Activated T-helper 2 cell treated with anti-CD3 and anti-CD28 coated beads, Interferon-gamma antibody, Interleukin-2, Interleukin-4, amounts not matched to agents 10 μg/mL and 5 μg/mL and 100 μg/mL, durations not matched to agents 14 hours and 24 hours and 36 hours (primary cell): Measurements from ENCODE around the gene DRC7. TPM values are rescaled to one million over a fixed set of nuclear protein-coding genes. Genes with fewer than 3 reads are reported as not detected.

ENCODE experiments used
- DNase-seq: peaks from one replicate; pipeline ENCODE4 v3.0.0; 2021; ENCODE audit warnings: low spot score
- H3K27ac Mint-ChIP-seq: one replicate; pipeline ENCODE4 v1.8.0; 2021; ENCODE audit warnings: mixed read lengths
- H3K27me3 Mint-ChIP-seq: one replicate; pipeline ENCODE4 v1.8.0; 2021; ENCODE audit warnings: low read depth, mixed read lengths
- H3K36me3 Mint-ChIP-seq: one replicate; pipeline ENCODE4 v1.8.0; 2021; ENCODE audit warnings: low read depth, mixed read lengths
- H3K4me1 Mint-ChIP-seq: one replicate; pipeline ENCODE4 v1.8.0; 2021; ENCODE audit warnings: low read depth, mixed read lengths
- H3K4me3 Mint-ChIP-seq: one replicate; pipeline ENCODE4 v1.8.0; 2021; ENCODE audit warnings: low read depth, mild to moderate bottlenecking, moderate library complexity, mixed read lengths
- H3K9me3 Mint-ChIP-seq: one replicate; pipeline ENCODE4 v1.8.0; 2021; ENCODE audit warnings: mixed read lengths
- intact Hi-C: fragments of 100-400 bp; cut with micrococcal nuclease; formaldehyde crosslinking; loops from one replicate; pipeline ENCODE4 v1.15.1; 2023
- total RNA-seq: library from RNA; stranded (reverse); gene quantifications from 2 replicates; pipeline ENCODE4 v1.2.3, GENCODE V29; 2022

DRC7 gene
- total RNA-seq, 1 donor from 2014 or later, result not detected

GRCh38 chr16:57760357-57761160 is 66.0 kb downstream of the DRC7 start:
- Mint-ChIP-seq H3K4me1 (peaks cover 6% of the 10 kb centered on the region), H3K27ac (no peak overlapping the region), H3K9me3 (no peaks in the 10 kb centered on the region), H3K27me3 (no peaks in the 10 kb centered on the region), H3K4me3 (no peak overlapping the region), H3K36me3 (peaks cover 5% of the 10 kb centered on the region)
- intact Hi-C loops, result no loop called here
- no peak for DNase-seq

GRCh38 chr16:57761301-57761700 is 66.7 kb downstream of the DRC7 start:
- Mint-ChIP-seq H3K27me3 (no peaks in the 10 kb centered on the region), H3K27ac (no peak overlapping the region), H3K9me3 (no peaks in the 10 kb centered on the region), H3K4me1 (peaks cover 2% of the 10 kb centered on the region), H3K4me3 (no peak overlapping the region), H3K36me3 (peaks cover under 1% of the 10 kb centered on the region)
- DNase-seq, result no peak
- intact Hi-C loops, result no loop called here

GRCh38 chr16:57761957-57762356 is 67.4 kb downstream of the DRC7 start:
- intact Hi-C loops, result no loop called here
- Mint-ChIP-seq H3K9me3 (no peaks in the 10 kb centered on the region), H3K4me1 (peaks cover 2% of the 10 kb centered on the region), H3K36me3 (no peaks in the 10 kb centered on the region), H3K27me3 (no peaks in the 10 kb centered on the region), H3K4me3 (no peak overlapping the region), H3K27ac (no peak overlapping the region)
- no peak for DNase-seq

GRCh38 chr16:57762365-57763040 is 67.9 kb downstream of the DRC7 start:
- intact Hi-C loops, result no loop called here
- no peaks in the 10 kb centered on the region for H3K9me3 Mint-ChIP-seq
- no peak overlapping the region for H3K27ac Mint-ChIP-seq
- H3K4me3 Mint-ChIP-seq, result no peak overlapping the region
- no peaks in the 10 kb centered on the region for H3K27me3 Mint-ChIP-seq
- H3K36me3 Mint-ChIP-seq, result no peaks in the 10 kb centered on the region
- peaks cover 2% of the 10 kb centered on the region for H3K4me1 Mint-ChIP-seq
- DNase-seq, result no peak

GRCh38 chr16:57763285-57764005 is 68.8 kb downstream of the DRC7 start:
- intact Hi-C loops, result no loop called here
- Mint-ChIP-seq H3K27ac (no peak overlapping the region), H3K4me3 (no peak overlapping the region), H3K36me3 (no peaks in the 10 kb centered on the region), H3K4me1 (peaks cover 2% of the 10 kb centered on the region), H3K27me3 (no peaks in the 10 kb centered on the region), H3K9me3 (no peaks in the 10 kb centered on the region)
- DNase-seq, result no peak

- Mint-ChIP-seq H3K4me3 (no peak overlapping the region), H3K4me1 (peaks cover 2% of the 10 kb centered on the region), H3K9me3 (no peaks in the 10 kb centered on the region), H3K27me3 (no peaks in the 10 kb centered on the region), H3K27ac (no peak overlapping the region), H3K36me3 (no peaks in the 10 kb centered on the region)
- intact Hi-C loops, result no loop called here
- DNase-seq, result no peak
Measured at GRCh38 chr16:57764006-57764340, 69.4 kb downstream of the DRC7 start.

- no peaks in the 10 kb centered on the region for H3K27me3 Mint-ChIP-seq
- no peak overlapping the region for H3K4me3 Mint-ChIP-seq
- no peaks in the 10 kb centered on the region for H3K4me1 Mint-ChIP-seq
- no peaks in the 10 kb centered on the region for H3K9me3 Mint-ChIP-seq
- H3K27ac Mint-ChIP-seq, result no peak overlapping the region
- DNase-seq, result peak; percentile 23
- intact Hi-C loops, result no loop called here
- no peaks in the 10 kb centered on the region for H3K36me3 Mint-ChIP-seq
Measured at GRCh38 chr16:57764341-57765159, 69.9 kb downstream of the DRC7 start.

GRCh38 chr16:57765160-57765728 is 70.6 kb downstream of the DRC7 start:
- H3K4me1 Mint-ChIP-seq, result no peaks in the 10 kb centered on the region
- no peak overlapping the region for H3K27ac Mint-ChIP-seq
- DNase-seq, result no peak
- no peaks in the 10 kb centered on the region for H3K27me3 Mint-ChIP-seq
- H3K4me3 Mint-ChIP-seq, result no peak overlapping the region
- no peaks in the 10 kb centered on the region for H3K36me3 Mint-ChIP-seq
- no peaks in the 10 kb centered on the region for H3K9me3 Mint-ChIP-seq
- intact Hi-C loops, result no loop called here

GRCh38 chr16:57766714-57767348 is 72.2 kb downstream of the DRC7 start:
- Mint-ChIP-seq H3K27me3 (no peaks in the 10 kb centered on the region), H3K27ac (no peak overlapping the region), H3K36me3 (no peaks in the 10 kb centered on the region), H3K4me1 (no peaks in the 10 kb centered on the region), H3K9me3 (no peaks in the 10 kb centered on the region), H3K4me3 (no peak overlapping the region)
- DNase-seq, result no peak
- intact Hi-C loops, result no loop called here

- Mint-ChIP-seq H3K4me3 (no peak overlapping the region), H3K27me3 (no peaks in the 10 kb centered on the region), H3K27ac (no peak overlapping the region), H3K9me3 (no peaks in the 10 kb centered on the region), H3K4me1 (no peaks in the 10 kb centered on the region), H3K36me3 (no peaks in the 10 kb centered on the region)
- no peak for DNase-seq
- intact Hi-C loops, result no loop called here
Measured at GRCh38 chr16:57769541-57770145, 75.0 kb downstream of the DRC7 start.

- Mint-ChIP-seq H3K4me3 (no peak overlapping the region), H3K36me3 (no peaks in the 10 kb centered on the region), H3K27ac (no peak overlapping the region), H3K4me1 (no peaks in the 10 kb centered on the region), H3K27me3 (no peaks in the 10 kb centered on the region), H3K9me3 (no peaks in the 10 kb centered on the region)
- DNase-seq, result no peak
- intact Hi-C loops, result no loop called here
Measured at GRCh38 chr16:57770361-57770760, 75.8 kb downstream of the DRC7 start.
